NOMO-1 (cell line): ENCODE results near the gene DHRS3.

Experiments
- DNase-seq, 2 experiments: peaks; one replicate each; lab custom pipeline; 2025; ENCODE audit not compliant: unreplicated experiment in 2 of 2; lab: John Stamatoyannopoulos, UW

Gene DHRS3

GRCh38 chr1:12521096-12521495, 96.9 kb downstream of the DHRS3 start:
- no peak for DNase-seq

GRCh38 chr1:12519693-12520364, 98.2 kb downstream of the DHRS3 start:
- DNase-seq = no peak

- DNase-seq = no peak
Measured at GRCh38 chr1:12518931-12519692, 98.9 kb downstream of the DHRS3 start.
